CD4-positive, alpha-beta T cell (primary cell): Measurements from ENCODE around the gene LAMA3. TPM values are rescaled to one million over a fixed set of nuclear protein-coding genes. Genes with fewer than 3 reads are reported as not detected.

Experiments used
- ATAC-seq: fragments of 200-7000 bp; cut with Tn5 transposase; one replicate; pipeline ENCODE4 v1.10.0; 2022; ENCODE audit warnings: mild to moderate bottlenecking; ENCODE audit not compliant: poor library complexity
- CTCF ChIA-PET: fragments of 350-600 bp; sonication (Branson Sonifier 250); formaldehyde crosslinking; loops from one replicate; lab custom pipeline; 2021; ENCODE audit warnings: antibody characterized with exemption, inconsistent platforms; lab: Charles Lee
- POLR2A ChIA-PET: fragments of 350-600 bp; sonication (Branson Sonifier 250); formaldehyde crosslinking; loops from one replicate; lab custom pipeline; 2021; ENCODE audit warnings: antibody characterized with exemption, inconsistent platforms; lab: Charles Lee
- DNase-seq, 14 experiments: peaks; one replicate each; pipeline ENCODE4 v3.0.0-alpha.2; 2013 to 2020; ENCODE audit warnings: mixed read lengths in 2 of 14
- H3K27ac ChIP-seq, 2 donors: one replicate each; pipeline versions ENCODE4 v1.5.1 to v1.7.0; 2013; ENCODE audit warnings: low read length in 2 of 2, low read depth in 1 of 2, mild to moderate bottlenecking in 1 of 2
- H3K27me3 ChIP-seq, 2 experiments: 1 replicate in 1 of 2; 2 replicates in 1 of 2; pipeline versions ENCODE4 v1.6.1 to v1.7.0; 2013; ENCODE audit warnings: low read length in 2 of 2, control low read depth in 1 of 2, mild to moderate bottlenecking in 1 of 2, moderate library complexity in 1 of 2; ENCODE audit not compliant: insufficient read depth in 2 of 2, control insufficient read depth in 1 of 2
- H3K36me3 ChIP-seq: one replicate; pipeline ENCODE4 v1.6.1; 2013; ENCODE audit warnings: low read length, control low read depth; ENCODE audit not compliant: insufficient read depth
- H3K4me1 ChIP-seq: one replicate; pipeline ENCODE4 v1.6.1; 2013; ENCODE audit warnings: low read length, control low read depth; ENCODE audit not compliant: insufficient read depth
- H3K4me3 ChIP-seq: one replicate; pipeline ENCODE4 v1.5.1; 2013; ENCODE audit warnings: mild to moderate bottlenecking, low read length, moderate library complexity
- H3K9me3 ChIP-seq, 2 experiments: 1 replicate in 1 of 2; 2 replicates in 1 of 2; pipeline versions ENCODE4 v1.6.1 to v1.7.0; 2013; ENCODE audit warnings: low read length in 2 of 2, mild to moderate bottlenecking in 2 of 2, control low read depth in 1 of 2, moderate library complexity in 1 of 2; ENCODE audit not compliant: control insufficient read depth in 1 of 2, insufficient read depth in 1 of 2
- H3K27ac Mint-ChIP-seq: one replicate; pipeline ENCODE4 v1.8.0; 2020; ENCODE audit warnings: mixed read lengths
- H3K27me3 Mint-ChIP-seq: one replicate; pipeline ENCODE4 v1.8.0; 2021; ENCODE audit warnings: mixed read lengths
- H3K36me3 Mint-ChIP-seq: one replicate; pipeline ENCODE4 v1.8.0; 2021; ENCODE audit warnings: low read depth, mixed read lengths
- H3K4me1 Mint-ChIP-seq: one replicate; pipeline ENCODE4 v1.8.0; 2021; ENCODE audit warnings: low read depth, mixed read lengths
- H3K4me3 Mint-ChIP-seq: one replicate; pipeline ENCODE4 v1.8.0; 2020; ENCODE audit warnings: mild to moderate bottlenecking, mixed read lengths
- H3K9me3 Mint-ChIP-seq: one replicate; pipeline ENCODE4 v1.8.0; 2020; ENCODE audit warnings: mixed read lengths
- intact Hi-C, 2 experiments: fragments of 100-400 bp; cut with DNase I in 1 of 2; cut with micrococcal nuclease in 1 of 2; formaldehyde crosslinking; loops; one replicate each; pipeline versions ENCODE4 v1.15.1 to v1.9.0; 2023 to 2025; cut with DNase I, micrococcal nuclease
- total RNA-seq, 174 experiments: library from RNA in 2 of 174; stranded (reverse) in 2 of 174; gene quantifications; one replicate each; pipeline ENCODE4 v1.2.3 and lab custom pipeline; 2021 to 2026
- TF ChIP-seq, protein P1 (sequence below): fragments of 200-600 bp; IDR thresholded peaks from one replicate; pipeline ENCODE4 v1.8.0; 2022; ENCODE audit warnings: antibody characterized with exemption, mild to moderate bottlenecking

Gene LAMA3
- total RNA-seq, 2 experiments from 2014 or later = 0.19 TPM; not detected in 1

DNA sequence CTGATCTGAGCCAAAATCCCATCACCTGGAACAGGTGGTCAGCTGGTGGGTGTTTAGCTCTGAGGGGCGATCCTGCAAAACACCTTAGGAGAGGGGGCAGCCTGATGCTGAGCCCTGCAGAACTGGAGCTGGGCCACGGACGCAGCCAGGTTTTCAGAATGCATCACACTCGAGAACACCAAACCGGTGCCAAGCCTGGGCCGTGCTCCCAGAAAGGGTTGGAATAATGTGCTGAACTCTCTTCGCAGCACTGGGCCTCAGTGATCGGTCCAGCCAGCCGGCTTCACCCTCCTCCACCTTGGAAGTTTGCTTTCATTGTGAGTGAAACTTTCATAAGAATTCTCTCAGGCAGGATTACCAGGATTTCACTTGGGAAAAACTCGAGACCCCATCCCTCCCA, 268.8 kb downstream of the LAMA3 start:
- H3K4me3 Mint-ChIP-seq = no peak overlapping the region
- no peak overlapping the region for H3K27ac Mint-ChIP-seq
- H3K4me1 Mint-ChIP-seq = no peaks in the 10 kb centered on the region
- no peaks in the 10 kb centered on the region for H3K27me3 Mint-ChIP-seq
- H3K9me3 Mint-ChIP-seq = no peaks in the 10 kb centered on the region
- Histone ChIP-seq H3K27ac (no peak overlapping the region), H3K4me1 (no peaks in the 10 kb centered on the region), H3K27me3 (no peaks in the 10 kb centered on the region), H3K9me3 (no peaks in the 10 kb centered on the region), H3K36me3 (no peaks in the 10 kb centered on the region), H3K4me3 (no peak overlapping the region)
- no peak for ATAC-seq
- TF ChIP-seq, protein P1, sequence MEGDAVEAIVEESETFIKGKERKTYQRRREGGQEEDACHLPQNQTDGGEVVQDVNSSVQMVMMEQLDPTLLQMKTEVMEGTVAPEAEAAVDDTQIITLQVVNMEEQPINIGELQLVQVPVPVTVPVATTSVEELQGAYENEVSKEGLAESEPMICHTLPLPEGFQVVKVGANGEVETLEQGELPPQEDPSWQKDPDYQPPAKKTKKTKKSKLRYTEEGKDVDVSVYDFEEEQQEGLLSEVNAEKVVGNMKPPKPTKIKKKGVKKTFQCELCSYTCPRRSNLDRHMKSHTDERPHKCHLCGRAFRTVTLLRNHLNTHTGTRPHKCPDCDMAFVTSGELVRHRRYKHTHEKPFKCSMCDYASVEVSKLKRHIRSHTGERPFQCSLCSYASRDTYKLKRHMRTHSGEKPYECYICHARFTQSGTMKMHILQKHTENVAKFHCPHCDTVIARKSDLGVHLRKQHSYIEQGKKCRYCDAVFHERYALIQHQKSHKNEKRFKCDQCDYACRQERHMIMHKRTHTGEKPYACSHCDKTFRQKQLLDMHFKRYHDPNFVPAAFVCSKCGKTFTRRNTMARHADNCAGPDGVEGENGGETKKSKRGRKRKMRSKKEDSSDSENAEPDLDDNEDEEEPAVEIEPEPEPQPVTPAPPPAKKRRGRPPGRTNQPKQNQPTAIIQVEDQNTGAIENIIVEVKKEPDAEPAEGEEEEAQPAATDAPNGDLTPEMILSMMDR = no peak
- no peak for DNase-seq
- H3K36me3 Mint-ChIP-seq = no peaks in the 10 kb centered on the region
- ChIA-PET POLR2A (no interaction called here), CTCF (no interaction called here)
- intact Hi-C loops = no loop called here

DNA sequence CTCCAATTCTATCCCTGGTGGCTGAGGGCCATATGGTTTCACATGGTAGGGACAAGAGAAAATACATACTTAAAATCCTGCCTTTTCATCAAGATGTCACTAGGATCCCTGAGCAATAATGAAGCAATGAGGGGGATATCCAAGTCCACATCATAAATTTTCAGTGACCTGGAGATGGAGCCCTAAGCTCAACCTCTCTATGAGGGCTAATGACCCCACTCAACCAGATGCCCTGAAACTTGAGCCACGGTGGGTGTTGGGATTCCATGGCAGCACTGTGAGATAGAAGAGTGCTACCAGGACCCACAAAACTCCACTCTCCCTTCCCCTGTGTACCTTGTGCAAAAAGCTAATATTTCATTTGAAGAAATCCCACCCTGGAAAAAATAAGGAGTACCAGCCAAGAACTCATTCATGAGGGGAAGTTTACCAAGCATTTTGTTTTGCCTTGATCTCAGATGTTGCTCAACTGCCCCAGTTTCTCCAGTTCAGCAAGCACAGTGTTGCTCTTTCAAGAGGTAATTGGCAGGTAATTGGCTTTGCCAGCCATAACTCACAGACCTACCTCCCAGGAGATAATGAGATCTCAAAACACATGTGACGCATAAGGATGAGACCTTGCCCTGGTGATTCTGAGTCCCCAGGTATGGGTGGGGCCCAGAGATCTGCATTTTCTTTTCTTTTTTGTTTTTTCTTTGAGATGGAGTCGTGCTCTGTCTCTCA, 274.4 kb downstream of the LAMA3 start:
- Histone ChIP-seq H3K9me3 (no peaks in the 10 kb centered on the region), H3K36me3 (no peaks in the 10 kb centered on the region), H3K27me3 (no peaks in the 10 kb centered on the region), H3K4me3 (no peak overlapping the region), H3K27ac (no peak overlapping the region), H3K4me1 (peaks cover 49% of the 10 kb centered on the region)
- TF ChIP-seq, protein P1 = no peak
- Mint-ChIP-seq H3K27me3 (no peaks in the 10 kb centered on the region), H3K9me3 (no peaks in the 10 kb centered on the region), H3K27ac (peak overlapping the region; percentile 81), H3K4me3 (no peak overlapping the region), H3K36me3 (no peaks in the 10 kb centered on the region), H3K4me1 (peaks cover 47% of the 10 kb centered on the region)
- ATAC-seq = no peak
- intact Hi-C loops = loop anchor here (2.0 kb wide), 2 partner anchors 41 to 155 kb away; no protein-coding TSS in a partner anchor
- ChIA-PET POLR2A (no interaction called here), CTCF (interaction anchor here (1.0 to 1.4 kb wide), 2 partner anchors 58 to 64 kb away, joined by 3 read pairs; no protein-coding TSS in a partner anchor)
- DNase-seq = no peak

- Histone ChIP-seq H3K4me3 (no peak overlapping the region), H3K27ac (no peak overlapping the region), H3K27me3 (no peaks in the 10 kb centered on the region), H3K4me1 (peaks cover 57% of the 10 kb centered on the region), H3K9me3 (no peaks in the 10 kb centered on the region), H3K36me3 (no peaks in the 10 kb centered on the region)
- ChIA-PET POLR2A (interaction anchor here (3.4 kb wide), 1 partner anchor 28 kb away, joined by 19 read pairs; no protein-coding TSS in a partner anchor), CTCF (interaction anchor here (1.0 to 1.4 kb wide), 2 partner anchors 57 to 63 kb away, joined by 3 read pairs; no protein-coding TSS in a partner anchor)
- Mint-ChIP-seq H3K27me3 (no peaks in the 10 kb centered on the region), H3K9me3 (no peaks in the 10 kb centered on the region), H3K27ac (peak overlapping the region; percentile 81), H3K4me3 (no peak overlapping the region), H3K4me1 (peaks cover 56% of the 10 kb centered on the region), H3K36me3 (no peaks in the 10 kb centered on the region)
- TF ChIP-seq, protein P1 = peak; percentile 14
- intact Hi-C loops = loop anchor here (2.0 kb wide), 2 partner anchors 42 to 154 kb away; no protein-coding TSS in a partner anchor
- DNase-seq (peak; percentile 28 to 81 (median 46)), ATAC-seq (peak; percentile 89)
Observed at GRCh38 chr18:23964282-23965238, 275.3 kb downstream of the LAMA3 start.
